GM13977 (cell line): Measurements from ENCODE around the gene CHN2.

Source experiments
- DNase-seq: peaks from one replicate; pipeline ENCODE4 v3.0.0; 2012; ENCODE audit warnings: low spot score
- in situ Hi-C: fragments of 300-500 bp; cut with MboI; formaldehyde crosslinking; loops from one replicate; pipeline ENCODE4 v1.12.0; 2022; ENCODE audit warnings: low sequenced_read_pairs, low pct_unique_long_range_greater_than_20kb, mixed read lengths, inconsistent platforms; ENCODE audit not compliant: unreplicated experiment
- TF ChIP-seq, protein P1 (sequence below): IDR thresholded peaks from 2 replicates; pipeline ENCODE4 v1.5.1; 2012; ENCODE audit warnings: mild to moderate bottlenecking, control low read depth; ENCODE audit not compliant: insufficient read depth; ENCODE audit errors: extremely low read depth, missing control alignments

Gene CHN2

DNA sequence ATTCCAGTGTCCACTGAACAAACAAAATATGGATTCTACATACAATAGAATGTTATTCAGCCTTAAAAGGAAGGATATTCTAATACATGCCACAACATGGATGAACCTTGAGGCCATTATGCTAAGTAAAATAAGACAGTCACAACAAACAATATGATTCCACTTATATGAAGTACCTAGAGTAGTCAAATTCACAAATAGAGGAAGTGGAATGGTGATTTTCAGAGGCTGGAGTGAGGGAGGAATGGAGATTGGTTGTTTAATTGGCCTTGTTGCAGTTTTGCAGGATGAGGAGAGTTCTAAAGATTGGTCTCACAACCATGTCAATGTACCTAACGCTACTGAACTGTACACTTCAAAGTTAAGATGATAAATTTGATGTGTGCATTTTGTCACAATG lies 119.6 kb downstream of the CHN2 start:
- TF ChIP-seq, protein P1, sequence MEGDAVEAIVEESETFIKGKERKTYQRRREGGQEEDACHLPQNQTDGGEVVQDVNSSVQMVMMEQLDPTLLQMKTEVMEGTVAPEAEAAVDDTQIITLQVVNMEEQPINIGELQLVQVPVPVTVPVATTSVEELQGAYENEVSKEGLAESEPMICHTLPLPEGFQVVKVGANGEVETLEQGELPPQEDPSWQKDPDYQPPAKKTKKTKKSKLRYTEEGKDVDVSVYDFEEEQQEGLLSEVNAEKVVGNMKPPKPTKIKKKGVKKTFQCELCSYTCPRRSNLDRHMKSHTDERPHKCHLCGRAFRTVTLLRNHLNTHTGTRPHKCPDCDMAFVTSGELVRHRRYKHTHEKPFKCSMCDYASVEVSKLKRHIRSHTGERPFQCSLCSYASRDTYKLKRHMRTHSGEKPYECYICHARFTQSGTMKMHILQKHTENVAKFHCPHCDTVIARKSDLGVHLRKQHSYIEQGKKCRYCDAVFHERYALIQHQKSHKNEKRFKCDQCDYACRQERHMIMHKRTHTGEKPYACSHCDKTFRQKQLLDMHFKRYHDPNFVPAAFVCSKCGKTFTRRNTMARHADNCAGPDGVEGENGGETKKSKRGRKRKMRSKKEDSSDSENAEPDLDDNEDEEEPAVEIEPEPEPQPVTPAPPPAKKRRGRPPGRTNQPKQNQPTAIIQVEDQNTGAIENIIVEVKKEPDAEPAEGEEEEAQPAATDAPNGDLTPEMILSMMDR: no peak
- in situ Hi-C loops: no loop called here

DNA sequence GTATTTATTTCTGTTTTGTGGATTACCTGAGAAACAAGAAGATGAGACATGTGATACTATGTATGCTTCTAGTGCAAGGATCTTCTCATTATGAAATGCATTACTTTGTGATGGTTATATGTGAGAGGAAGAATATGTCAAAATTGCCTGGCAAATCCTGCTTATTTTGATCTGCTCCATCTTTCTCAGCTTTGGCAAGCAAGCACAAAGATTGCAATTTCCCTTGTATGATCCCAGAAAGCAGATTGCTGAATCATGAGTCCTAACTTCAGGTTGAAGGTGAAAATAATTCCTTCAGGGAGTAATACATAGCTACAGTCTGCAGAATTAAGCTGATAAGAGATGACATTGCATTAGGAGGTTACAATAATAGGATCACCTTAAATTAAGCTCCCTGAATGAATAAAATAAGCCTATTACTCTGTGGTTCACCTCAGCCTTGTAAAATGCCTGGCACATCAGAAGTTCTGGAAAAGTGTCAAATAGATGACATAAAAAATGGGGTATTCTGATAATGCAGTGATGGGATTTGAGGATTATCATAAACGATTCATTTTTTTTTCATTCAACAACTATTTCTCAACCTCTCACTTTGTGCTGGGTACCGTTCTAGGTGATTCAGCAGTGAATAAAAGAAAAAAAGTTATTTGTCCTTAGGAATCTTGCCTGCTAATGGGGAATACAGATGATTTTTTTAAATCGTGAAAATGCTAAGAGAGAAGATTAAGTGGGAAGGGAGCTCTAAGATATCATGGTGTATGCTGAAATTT lies 120.7 kb downstream of the CHN2 start:
- in situ Hi-C loops: no loop called here
- DNase-seq: no peak
- TF ChIP-seq, protein P1: no peak

More for the DNA sequence above, 119.6 kb downstream of the CHN2 start:
- DNase-seq: no peak

DNA sequence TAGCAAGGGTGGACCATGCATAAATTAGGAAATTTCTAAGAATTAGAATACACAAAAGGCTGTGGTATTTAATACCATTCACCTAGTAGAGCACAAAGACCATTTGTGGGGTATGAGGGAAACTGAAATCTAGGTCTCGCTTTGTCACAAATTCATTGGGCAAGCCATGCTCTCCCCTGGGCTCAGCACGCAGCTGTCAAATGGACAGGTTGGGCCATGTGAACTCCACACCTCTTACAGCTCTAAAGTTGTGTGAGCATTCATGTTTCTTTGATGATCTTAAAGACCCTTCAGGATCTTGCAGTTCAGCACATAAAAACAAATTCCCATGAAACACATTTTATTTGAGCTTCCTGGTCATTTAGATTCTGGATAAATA lies 121.3 kb downstream of the CHN2 start:
- TF ChIP-seq, protein P1: no peak
- DNase-seq: no peak
- in situ Hi-C loops: no loop called here

DNA sequence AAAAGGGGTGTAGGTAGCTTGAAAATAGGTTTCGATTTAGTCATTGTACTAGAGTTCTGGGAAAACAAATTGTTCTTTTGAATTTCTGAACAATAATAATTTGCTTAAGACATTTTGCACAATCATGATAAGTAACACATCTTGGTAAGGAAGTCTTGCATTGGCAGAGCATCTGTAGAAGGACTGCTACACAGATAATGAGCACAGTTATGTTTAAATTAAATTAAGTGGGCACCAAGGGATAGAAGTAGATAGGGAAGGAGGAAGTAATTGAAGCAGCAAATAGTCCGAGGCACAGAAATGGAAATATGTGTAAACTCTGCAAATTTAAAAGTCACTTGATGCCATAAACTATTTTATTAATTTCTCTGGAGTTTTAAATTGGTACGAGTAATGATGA lies 122.4 kb downstream of the CHN2 start:
- in situ Hi-C loops: no loop called here
- TF ChIP-seq, protein P1: no peak
- no peak for DNase-seq

DNA sequence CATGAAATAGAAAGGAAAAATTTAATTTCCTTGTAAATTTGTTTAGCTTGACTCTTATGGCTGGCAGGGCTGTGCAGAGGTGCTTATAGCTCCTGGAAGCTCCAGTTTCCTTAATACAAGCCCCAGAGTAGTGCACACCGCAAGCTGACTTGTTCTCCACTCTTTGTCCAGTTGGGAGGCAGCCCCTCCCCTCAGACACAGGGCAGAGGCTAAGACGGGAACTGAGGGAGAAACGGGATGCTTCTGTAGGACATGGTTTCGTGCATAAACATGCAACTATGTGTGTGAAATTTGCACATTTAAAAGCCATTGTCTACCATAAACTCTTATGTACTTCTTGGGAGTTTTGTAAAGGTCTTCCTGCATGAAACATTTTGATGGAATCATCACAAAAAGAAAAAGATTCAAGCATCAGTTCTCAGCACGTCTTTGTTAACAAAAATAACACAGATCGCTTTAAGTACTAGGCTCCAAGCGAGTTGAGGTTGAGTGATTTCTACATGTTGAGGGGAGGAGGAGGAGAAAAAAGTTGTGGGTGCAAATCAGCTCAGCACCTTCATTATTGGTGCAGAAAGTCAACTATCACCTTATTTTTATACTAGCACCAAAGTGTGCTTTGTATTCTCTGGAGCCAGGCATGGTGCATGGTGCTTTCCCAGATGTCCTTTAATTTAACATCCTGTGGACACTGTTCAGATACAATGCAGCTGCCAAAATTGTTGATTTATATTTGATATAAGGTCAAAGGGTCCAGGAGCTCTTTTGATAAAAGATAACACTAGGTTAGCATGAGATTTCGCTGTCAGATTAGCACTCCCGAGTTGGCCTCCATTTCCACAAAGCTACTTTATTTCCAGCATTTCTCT lies 124.5 kb downstream of the CHN2 start:
- no peak for DNase-seq
- TF ChIP-seq, protein P1: no peak
- in situ Hi-C loops: no loop called here

DNA sequence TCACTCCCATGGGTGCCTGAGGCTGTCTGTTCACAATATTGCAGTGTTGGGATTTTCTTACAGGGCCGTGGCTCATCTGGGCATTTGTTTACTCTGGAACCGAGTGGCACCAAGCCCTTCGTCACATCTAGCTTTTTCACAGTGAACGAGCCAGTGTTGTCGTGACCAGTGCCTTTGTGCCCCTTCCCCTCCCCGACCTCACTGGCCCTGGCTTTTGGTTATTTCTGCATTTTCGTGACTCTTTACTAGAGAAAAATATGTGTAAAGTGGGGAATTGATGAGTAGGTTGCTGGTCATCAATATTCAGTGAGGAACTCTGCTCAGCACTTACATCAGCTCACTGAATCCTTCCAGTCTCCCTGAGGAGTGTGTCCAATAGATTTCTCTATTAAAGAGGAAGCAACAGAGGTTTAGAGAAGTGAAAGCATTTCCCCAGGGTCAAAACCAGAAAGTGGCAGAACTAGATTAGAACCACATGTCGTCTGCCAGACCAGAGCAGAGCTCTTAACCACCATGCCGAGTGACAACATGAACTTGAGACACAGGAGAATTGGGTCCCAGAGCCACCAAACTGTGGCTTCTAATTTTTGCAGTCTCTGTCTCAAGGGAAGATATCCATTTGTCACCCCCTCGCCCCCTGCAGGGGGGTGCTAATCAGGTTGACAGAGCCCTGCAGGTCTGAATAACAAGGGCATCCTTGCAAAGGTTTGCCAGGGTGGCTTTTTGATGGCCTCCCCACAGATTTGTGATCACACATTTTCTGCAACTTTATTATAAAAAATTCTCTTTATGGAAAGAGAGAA lies 125.3 kb downstream of the CHN2 start:
- in situ Hi-C loops: no loop called here
- no peak for DNase-seq
- TF ChIP-seq, protein P1: no peak
